B cell (primary cell): ENCODE measurements around the gene PLD4. TPM values are rescaled to one million over a fixed set of nuclear protein-coding genes. Genes with fewer than 3 reads are reported as not detected.
"Not testable (repeated sequence)": the region's sequence is repeated elsewhere in the genome, so short reads cannot be mapped to it uniquely, and the experiment has no call there.

Experiments used
- ATAC-seq: fragments of 200-7000 bp; cut with Tn5 transposase; one replicate; pipeline ENCODE4 v1.10.0; 2021; ENCODE audit warnings: low read depth, mild to moderate bottlenecking, moderate number of reproducible peaks, moderate library complexity
- CTCF ChIA-PET: fragments of 350-600 bp; sonication (Branson Sonifier 250); formaldehyde crosslinking; loops from one replicate; lab custom pipeline; 2021; ENCODE audit warnings: antibody characterized with exemption, inconsistent platforms; lab: Charles Lee
- POLR2A ChIA-PET: fragments of 350-600 bp; sonication (Branson Sonifier 250); formaldehyde crosslinking; loops from one replicate; lab custom pipeline; 2021; ENCODE audit warnings: antibody characterized with exemption; lab: Charles Lee
- DNase-seq: peaks from one replicate; pipeline ENCODE4 v3.0.0; 2013
- H2AFZ ChIP-seq: 2 replicates; pipeline ENCODE4 v1.6.1; 2012; ENCODE audit warnings: mild to moderate bottlenecking, low read depth, low read length; ENCODE audit not compliant: insufficient read depth, poor library complexity, severe bottlenecking
- H3K27ac ChIP-seq, 2 donors: 1 replicate in 1 of 2; 2 replicates in 1 of 2; pipeline ENCODE4 v1.5.1; 2012 to 2013; ENCODE audit warnings: low read length in 2 of 2, mild to moderate bottlenecking in 2 of 2, moderate library complexity in 1 of 2
- H3K27me3 ChIP-seq, 4 experiments: fragments of 200-600 bp in 1 of 4; sonication (generic) in 1 of 4; replicated peaks in 1 of 4; 1 replicate in 2 of 4; 2 replicates in 2 of 4; pipeline versions ENCODE4 v1.6.1 to v1.7.0; 2013 to 2016; ENCODE audit warnings: low read length in 3 of 4, mild to moderate bottlenecking in 2 of 4, mixed read lengths in 1 of 4, moderate library complexity in 1 of 4; ENCODE audit not compliant: insufficient read depth in 4 of 4, control insufficient read depth in 3 of 4; ENCODE audit errors: control extremely low read depth in 1 of 4
- H3K36me3 ChIP-seq, 2 experiments: replicated peaks in 1 of 2; 1 replicate in 1 of 2; 2 replicates in 1 of 2; pipeline versions ENCODE4 v1.6.1 to v1.7.1; 2013; ENCODE audit warnings: low read length in 1 of 2; ENCODE audit not compliant: insufficient read depth in 2 of 2, control insufficient read depth in 1 of 2; ENCODE audit errors: control extremely low read depth in 1 of 2, extremely low read depth in 1 of 2
- H3K4me1 ChIP-seq, 2 donors: fragments of 200-600 bp in 1 of 2; sonication (generic) in 1 of 2; 1 replicate in 1 of 2; 2 replicates in 1 of 2; pipeline versions ENCODE4 v1.5.1 to v1.6.1; 2013 to 2017; ENCODE audit warnings: low read length in 2 of 2; ENCODE audit not compliant: control insufficient read depth in 2 of 2, insufficient read depth in 2 of 2
- H3K4me2 ChIP-seq: replicated peaks from 2 replicates; pipeline ENCODE3; 2012; ENCODE audit warnings: mild to moderate bottlenecking, low read depth, low read length; ENCODE audit not compliant: poor library complexity, severe bottlenecking
- H3K4me3 ChIP-seq, 5 experiments: fragments of 200-600 bp in 1 of 5; sonication (generic) in 1 of 5; 1 replicate in 3 of 5; 2 replicates in 2 of 5; pipeline versions ENCODE4 v1.5.1 to v1.7.0; 2011 to 2016; ENCODE audit warnings: low read length in 4 of 5, mild to moderate bottlenecking in 4 of 5, low read depth in 2 of 5, control low read depth in 1 of 5, moderate library complexity in 1 of 5; ENCODE audit not compliant: insufficient read depth in 1 of 5; ENCODE audit errors: control extremely low read depth in 1 of 5, extremely low read depth in 1 of 5
- H3K79me2 ChIP-seq: fragments of 200-600 bp; sonication (generic); one replicate; pipeline ENCODE4 v1.6.0; 2016; ENCODE audit warnings: low read length; ENCODE audit not compliant: control insufficient read depth, insufficient read depth
- H3K9ac ChIP-seq: fragments of 200-600 bp; sonication (generic); 2 replicates; pipeline ENCODE4 v1.6.1; 2017; ENCODE audit warnings: mild to moderate bottlenecking, low read length, moderate library complexity
- H3K9me3 ChIP-seq, 3 donors: one replicate each; pipeline versions ENCODE4 v1.6.1 to v1.7.1; 2013; ENCODE audit warnings: low read length in 2 of 3; ENCODE audit not compliant: control insufficient read depth in 2 of 3, insufficient read depth in 1 of 3; ENCODE audit errors: control extremely low read depth in 1 of 3
- H4K20me1 ChIP-seq: 2 replicates; pipeline ENCODE4 v1.6.0; 2012; ENCODE audit warnings: mild to moderate bottlenecking, low read length; ENCODE audit not compliant: insufficient read depth, control insufficient read depth, poor library complexity, severe bottlenecking
- H3K27ac Mint-ChIP-seq: one replicate; pipeline ENCODE4 v1.8.0; 2021; ENCODE audit warnings: mixed read lengths
- H3K27me3 Mint-ChIP-seq: one replicate; pipeline ENCODE4 v1.8.0; 2021; ENCODE audit warnings: mixed read lengths
- H3K4me1 Mint-ChIP-seq: one replicate; pipeline ENCODE4 v1.8.0; 2021; ENCODE audit warnings: mixed read lengths
- H3K4me3 Mint-ChIP-seq: one replicate; pipeline ENCODE4 v1.8.0; 2021; ENCODE audit warnings: mixed read lengths
- H3K9me3 Mint-ChIP-seq: one replicate; pipeline ENCODE4 v1.8.0; 2022; ENCODE audit warnings: mixed read lengths; ENCODE audit not compliant: insufficient read depth
- CTCF ChIP-seq: fragments of 200-600 bp; IDR thresholded peaks from one replicate; pipeline ENCODE4 v1.8.0; 2022; ENCODE audit warnings: antibody characterized with exemption, mild to moderate bottlenecking
- EZH2 ChIP-seq: IDR thresholded peaks from 2 replicates; pipeline ENCODE4 v1.6.1; 2012; ENCODE audit warnings: borderline replicate concordance, low read depth, mild to moderate bottlenecking, moderate library complexity, low read length; ENCODE audit not compliant: insufficient read depth, poor library complexity, severe bottlenecking
- WGBS: methylation state at CpG from one replicate; pipeline ENCODE4 v1.1.5; 2013; ENCODE audit warnings: missing lambda C conversion rate; ENCODE audit not compliant: insufficient coverage; 5-methylcytosine and 5-hydroxymethylcytosine counted together
- intact Hi-C: fragments of 100-400 bp; cut with micrococcal nuclease; formaldehyde crosslinking; loops from one replicate; pipeline ENCODE4 v1.10.0; 2022
- polyA plus RNA-seq: library from polyadenylated mRNA; depleted of rRNA; stranded (reverse); fragments of >200 nt; gene quantifications from 2 replicates; pipeline ENCODE4 v1.2.3, GENCODE V29; 2012
- total RNA-seq, 2 donors: library from RNA; stranded (reverse); fragments of 120-200 nt in 1 of 2; gene quantifications; 1 replicate in 1 of 2; 2 replicates in 1 of 2; pipeline versions ENCODE4 v1.2.3 to v1.2.4, GENCODE V29; 2013 to 2022

PLD4 gene
- total and polyA plus RNA-seq, 2 donors (not counting 1 experiment from before 2014, with no cell fraction given), result 49.9 to 79.7 TPM

DNA sequence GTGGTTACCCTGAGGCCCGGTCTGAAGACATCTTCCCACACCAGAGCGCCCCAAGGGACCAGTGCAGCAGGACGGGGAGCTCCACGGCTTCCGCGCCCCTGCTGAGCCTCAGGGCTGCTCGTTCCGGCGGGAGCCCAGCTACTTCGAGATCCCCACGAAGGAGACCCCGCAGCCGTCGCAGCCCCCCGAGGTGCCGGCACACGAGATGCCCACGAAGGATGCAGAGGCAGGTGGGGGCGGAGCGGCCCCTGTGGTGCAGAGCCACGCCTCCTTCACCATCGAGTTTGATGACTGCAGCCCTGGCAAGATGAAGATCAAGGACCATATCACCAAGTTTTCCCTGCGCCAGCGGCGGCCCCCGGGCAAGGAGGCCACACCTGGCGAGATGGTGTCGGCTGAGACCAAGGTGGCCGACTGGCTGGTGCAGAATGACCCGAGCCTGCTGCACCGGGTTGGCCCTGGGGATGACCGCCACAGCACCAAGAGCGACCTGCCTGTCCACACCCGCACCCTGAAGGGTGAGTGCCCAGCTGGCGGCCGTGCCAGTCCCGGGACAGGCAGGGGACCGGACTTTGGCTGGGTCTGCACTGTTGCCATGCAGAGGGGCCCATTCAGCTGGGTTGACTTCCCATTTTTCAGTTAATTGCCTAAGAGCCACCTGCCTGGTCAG, 41.6 kb upstream of the PLD4 start:
- intact Hi-C loops, result no loop called here
- H3K9me3 ChIP-seq, result peaks cover 0 to 3% (median 0%) of the 10 kb centered on the region in 3 donors
- WGBS, result 85% methylated on average over 36 of the region's 38 CpGs
- no peak overlapping the region for H3K4me3 ChIP-seq
- DNase-seq (no peak), ATAC-seq (no peak)
- no peaks in the 10 kb centered on the region for H3K36me3 ChIP-seq
- ChIA-PET POLR2A (no interaction called here), CTCF (no interaction called here)
- no peak for TF ChIP-seq EZH2
- TF ChIP-seq CTCF, result no peak
- H3K27me3 ChIP-seq, result no peaks in the 10 kb centered on the region
- H3K27ac ChIP-seq, result no peak overlapping the region
- no peaks in the 10 kb centered on the region for H3K9me3 Mint-ChIP-seq
- H3K4me3 Mint-ChIP-seq, result no peak overlapping the region
- H3K4me1 Mint-ChIP-seq, result no peaks in the 10 kb centered on the region
- H3K27me3 Mint-ChIP-seq, result no peaks in the 10 kb centered on the region
- no peaks in the 10 kb centered on the region for H4K20me1 ChIP-seq
- H3K4me2 ChIP-seq, result no peak overlapping the region
- H3K27ac Mint-ChIP-seq, result no peak overlapping the region
- no peak overlapping the region for H3K9ac ChIP-seq
- no peaks in the 10 kb centered on the region for H3K4me1 ChIP-seq
- H3K79me2 ChIP-seq, result no peaks in the 10 kb centered on the region
- no peak overlapping the region for H2AFZ ChIP-seq

GRCh38 chr14:104883681-104884361, 40.9 kb upstream of the PLD4 start:
- no peak for TF ChIP-seq CTCF
- no peak for TF ChIP-seq EZH2
- WGBS, result 95% methylated on average over 49 of the region's 49 CpGs
- CTCF ChIA-PET, result no interaction called here

DNA sequence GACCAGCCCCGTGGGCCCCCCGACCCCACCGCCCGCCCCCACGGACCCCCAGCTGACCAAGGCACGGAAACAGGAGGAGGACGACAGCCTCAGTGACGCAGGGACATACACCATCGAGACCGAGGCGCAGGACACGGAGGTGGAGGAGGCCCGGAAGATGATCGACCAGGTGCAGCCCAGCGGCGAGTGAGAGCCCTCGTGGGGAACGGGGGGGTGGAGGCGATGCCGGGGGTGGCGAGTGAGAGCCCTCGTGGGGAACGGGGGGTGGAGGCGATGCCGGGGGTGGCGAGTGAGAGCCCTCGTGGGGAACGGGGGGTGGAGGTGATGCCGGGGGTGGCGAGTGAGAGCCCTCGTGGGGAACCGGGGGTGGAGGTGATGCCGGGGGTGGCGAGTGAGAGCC, 40.3 kb upstream of the PLD4 start:
- H3K79me2 ChIP-seq, H3K27me3 ChIP-seq, H3K9me3 Mint-ChIP-seq, H3K4me1 Mint-ChIP-seq, POLR2A ChIA-PET, H3K36me3 ChIP-seq, H4K20me1 ChIP-seq, H3K27ac ChIP-seq, H3K27ac Mint-ChIP-seq, H3K4me2 ChIP-seq, H3K4me3 Mint-ChIP-seq, H2AFZ ChIP-seq, H3K4me3 ChIP-seq, CTCF ChIA-PET, intact Hi-C loops, H3K9ac ChIP-seq, H3K9me3 ChIP-seq, H3K4me1 ChIP-seq, ATAC-seq, DNase-seq, H3K27me3 Mint-ChIP-seq: not testable (repeated sequence)
- WGBS, result 75% methylated on average over 13 of the region's 34 CpGs

More at GRCh38 chr14:104883681-104884361, 40.9 kb upstream of the PLD4 start:
- Histone ChIP-seq H4K20me1 (no peaks in the 10 kb centered on the region), H3K27me3 (no peaks in the 10 kb centered on the region), H2AFZ (no peak overlapping the region), H3K9ac (no peak overlapping the region), H3K4me3 (no peak overlapping the region), H3K4me1 (no peaks in the 10 kb centered on the region), H3K4me2 (no peak overlapping the region), H3K9me3 (peaks cover 0 to 3% (median 0%) of the 10 kb centered on the region in 3 donors), H3K79me2 (no peaks in the 10 kb centered on the region), H3K36me3 (no peaks in the 10 kb centered on the region), H3K27ac (no peak overlapping the region)
- H3K4me3 Mint-ChIP-seq, result no peak overlapping the region
- ATAC-seq (no peak), DNase-seq (no peak)
- no peaks in the 10 kb centered on the region for H3K4me1 Mint-ChIP-seq
- H3K9me3 Mint-ChIP-seq, result no peaks in the 10 kb centered on the region
- POLR2A ChIA-PET, result no interaction called here
- no peaks in the 10 kb centered on the region for H3K27me3 Mint-ChIP-seq
- H3K27ac Mint-ChIP-seq, result no peak overlapping the region
- intact Hi-C loops, result no loop called here
